Measurements from ENCODE around the gene GAGE12J.
"Not testable (repeated sequence)": the region's sequence is repeated elsewhere in the genome, so short reads cannot be mapped to it uniquely, and the experiment has no call there.

GAGE12J gene

GRCh38 chrX:49321737-49322136, at the start of gene GAGE12J:
Gene GAGE12J (plus strand): TSS chrX:49322037. CDS start chrX:49323194, 1,157 bp downstream.
- not testable (repeated sequence) for TF ChIP-seq REST (IDR thresholded peaks at IDR 0.05; ENCODE audit: low read depth); NFIC (IDR thresholded peaks at IDR 0.05); YY1 (IDR thresholded peaks at IDR 0.05; ENCODE audit: low read depth)

GRCh38 chrX:49272421-49272820, 49.4 kb upstream of the GAGE12J start:
- TF ChIP-seq REST (IDR thresholded peaks at IDR 0.05; ENCODE audit: low read depth), result no peak
- TF ChIP-seq FOXM1 (IDR thresholded peaks at IDR 0.05; ENCODE audit: borderline replicate concordance, low read depth), result no peak
- no peak for TF ChIP-seq YY1 (IDR thresholded peaks at IDR 0.05; ENCODE audit: low read depth)
- no peak for TF ChIP-seq CEBPB (IDR thresholded peaks at IDR 0.05)
- no peak for TF ChIP-seq RAD21 (IDR thresholded peaks at IDR 0.05; ENCODE audit: low read depth)
- TF ChIP-seq TEAD4 (IDR thresholded peaks at IDR 0.05), result no peak
- TF ChIP-seq TCF12 (IDR thresholded peaks at IDR 0.05; ENCODE audit: low read depth), result no peak
- TF ChIP-seq MAX (IDR thresholded peaks at IDR 0.05), result no peak
- no peak for TF ChIP-seq NFIC (IDR thresholded peaks at IDR 0.05)
- no peak for TF ChIP-seq USF1 (IDR thresholded peaks at IDR 0.05)
- TF ChIP-seq TAF1 (IDR thresholded peaks at IDR 0.05; ENCODE audit: low read depth), result no peak

GRCh38 chrX:49273181-49273727, 48.6 kb upstream of the GAGE12J start:
- no peak for TF ChIP-seq ZBTB7A (IDR thresholded peaks at IDR 0.05; ENCODE audit: low read depth)
- no peak for TF ChIP-seq TEAD4 (IDR thresholded peaks at IDR 0.05)
- TF ChIP-seq USF1 (IDR thresholded peaks at IDR 0.05), result no peak
- no peak for TF ChIP-seq EGR1 (IDR thresholded peaks at IDR 0.05)
- no peak for TF ChIP-seq REST (IDR thresholded peaks at IDR 0.05; ENCODE audit: low read depth)

- TF ChIP-seq CREB1 (IDR thresholded peaks at IDR 0.05; ENCODE audit: low read depth), result no peak
- TF ChIP-seq RAD21 (IDR thresholded peaks at IDR 0.05; ENCODE audit: low read depth), result no peak
- TF ChIP-seq YY1 (IDR thresholded peaks at IDR 0.05; ENCODE audit: low read depth), result no peak
- no peak for TF ChIP-seq TEAD4 (IDR thresholded peaks at IDR 0.05)
- TF ChIP-seq FOXM1 (IDR thresholded peaks at IDR 0.05; ENCODE audit: borderline replicate concordance, low read depth), result no peak
- TF ChIP-seq TAF1 (IDR thresholded peaks at IDR 0.05; ENCODE audit: low read depth), result no peak
- no peak for TF ChIP-seq NFIC (IDR thresholded peaks at IDR 0.05)
- TF ChIP-seq EP300 (IDR thresholded peaks at IDR 0.05; ENCODE audit: borderline replicate concordance), result no peak
- no peak for TF ChIP-seq TCF12 (IDR thresholded peaks at IDR 0.05; ENCODE audit: low read depth)
Observed at GRCh38 chrX:49276207-49276606, 45.6 kb upstream of the GAGE12J start.

- TF ChIP-seq YY1 (IDR thresholded peaks at IDR 0.05; ENCODE audit: low read depth), result no peak
- TF ChIP-seq EGR1 (IDR thresholded peaks at IDR 0.05), result no peak
- TF ChIP-seq CREB1 (IDR thresholded peaks at IDR 0.05; ENCODE audit: low read depth), result no peak
- no peak for TF ChIP-seq FOXM1 (IDR thresholded peaks at IDR 0.05; ENCODE audit: borderline replicate concordance, low read depth)
- TF ChIP-seq MAX (IDR thresholded peaks at IDR 0.05), result no peak
- TF ChIP-seq EP300 (IDR thresholded peaks at IDR 0.05; ENCODE audit: borderline replicate concordance), result no peak
- TF ChIP-seq TCF12 (IDR thresholded peaks at IDR 0.05; ENCODE audit: low read depth), result no peak
- TF ChIP-seq CEBPB (IDR thresholded peaks at IDR 0.05), result no peak
- TF ChIP-seq REST (IDR thresholded peaks at IDR 0.05; ENCODE audit: low read depth), result no peak
- no peak for TF ChIP-seq NFIC (IDR thresholded peaks at IDR 0.05)
Observed at GRCh38 chrX:49276671-49277534, 44.9 kb upstream of the GAGE12J start.

All from Ishikawa (cell line).